Hepatocyte (in vitro differentiated cells): ENCODE results near the gene CHID1. TPM values are rescaled to one million over a fixed set of nuclear protein-coding genes. Genes with fewer than 3 reads are reported as not detected.

Experiments used
- DNase-seq: peaks from one replicate; pipeline ENCODE4 v3.0.0-alpha.2; 2016; ENCODE audit warnings: low spot score
- H2AFZ ChIP-seq: fragments of 200-600 bp; sonication (generic); 2 replicates; pipeline ENCODE4 v1.6.0; 2016; ENCODE audit warnings: antibody characterized with exemption, mild to moderate bottlenecking
- H3K27ac ChIP-seq: fragments of 200-600 bp; sonication (generic); 2 replicates; pipeline ENCODE4 v1.5.1; 2016; ENCODE audit warnings: mild to moderate bottlenecking
- H3K27me3 ChIP-seq: fragments of 200-600 bp; sonication (generic); 2 replicates; pipeline ENCODE4 v1.6.1; 2016
- H3K36me3 ChIP-seq: fragments of 200-600 bp; sonication (generic); replicated peaks from 2 replicates; pipeline ENCODE4 v1.5.1; 2016; ENCODE audit warnings: low read depth; ENCODE audit not compliant: insufficient read depth
- H3K4me1 ChIP-seq: fragments of 200-600 bp; sonication (generic); 2 replicates; pipeline ENCODE4 v1.5.1; 2016; ENCODE audit warnings: mild to moderate bottlenecking, moderate library complexity; ENCODE audit not compliant: insufficient read depth
- H3K4me2 ChIP-seq: fragments of 200-600 bp; sonication (generic); 2 replicates; pipeline ENCODE4 v1.6.0; 2016
- H3K4me3 ChIP-seq: fragments of 200-600 bp; sonication (generic); 2 replicates; pipeline ENCODE4 v1.5.1; 2016; ENCODE audit warnings: mild to moderate bottlenecking
- H3K79me2 ChIP-seq: fragments of 200-600 bp; sonication (generic); 2 replicates; pipeline ENCODE4 v1.6.0; 2017; ENCODE audit warnings: mild to moderate bottlenecking
- H3K9me2 ChIP-seq: fragments of 200-600 bp; sonication (generic); replicated peaks from 2 replicates; pipeline ENCODE4 v1.6.0; 2017; ENCODE audit warnings: mild to moderate bottlenecking; ENCODE audit not compliant: insufficient read depth
- H3K9me3 ChIP-seq: fragments of 200-600 bp; sonication (generic); 2 replicates; pipeline ENCODE4 v1.5.1; 2016; ENCODE audit warnings: low read depth, mild to moderate bottlenecking
- H4K20me1 ChIP-seq: fragments of 200-600 bp; sonication (generic); 2 replicates; pipeline ENCODE4 v1.6.0; 2016; ENCODE audit warnings: mild to moderate bottlenecking; ENCODE audit not compliant: insufficient read depth, poor library complexity, severe bottlenecking
- CTCF ChIP-seq: fragments of 200-600 bp; sonication (generic); IDR thresholded peaks from 2 replicates; pipeline ENCODE4 v1.5.1; 2016; ENCODE audit warnings: antibody characterized with exemption, mild to moderate bottlenecking; ENCODE audit not compliant: poor library complexity
- EZH2 ChIP-seq: fragments of 200-600 bp; sonication (generic); IDR thresholded peaks from 2 replicates; pipeline ENCODE4 v1.6.1; 2016; ENCODE audit warnings: antibody characterized with exemption, mild to moderate bottlenecking, borderline replicate concordance
- EZH2phosphoT487 ChIP-seq: fragments of 200-600 bp; sonication (generic); IDR thresholded peaks from one replicate; pipeline ENCODE4 v1.6.1; 2018; ENCODE audit warnings: antibody characterized with exemption, mild to moderate bottlenecking, low read depth, moderate library complexity; ENCODE audit not compliant: unreplicated experiment, severe bottlenecking
- WGBS: methylation state at CpG from one replicate; pipeline ENCODE4 v1.1.6; 2016; ENCODE audit warnings: low lambda C conversion rate; ENCODE audit errors: missing lambda C conversion rate; 5-methylcytosine and 5-hydroxymethylcytosine counted together
- polyA plus RNA-seq: library from polyadenylated mRNA; unstranded; fragments of >200 nt; fragmentation: Nextera tagmentation; extraction: Ambion mirVana; gene quantifications from 2 replicates; pipeline ENCODE4 v1.2.1, GENCODE V29; 2016
- total RNA-seq: library from RNA; depleted of rRNA; stranded (reverse); fragments of >200 nt; gene quantifications from 2 replicates; pipeline ENCODE4 v1.2.3, GENCODE V29; 2014

Gene CHID1
- total and polyA plus RNA-seq, 2 experiments from 2014 or later: 92.4 to 155 TPM

- Histone ChIP-seq H3K27me3 (no peaks in the 10 kb centered on the region), H2AFZ (no peak overlapping the region), H3K79me2 (no peaks in the 10 kb centered on the region), H3K4me1 (no peaks in the 10 kb centered on the region), H4K20me1 (no peaks in the 10 kb centered on the region), H3K9me3 (no peaks in the 10 kb centered on the region), H3K27ac (no peak overlapping the region), H3K4me3 (no peak overlapping the region), H3K4me2 (no peak overlapping the region), H3K36me3 (no peaks in the 10 kb centered on the region), H3K9me2 (no peaks in the 10 kb centered on the region)
- TF ChIP-seq EZH2 (no peak), CTCF (peak; percentile 28)
- 86% methylated on average over 10 of the region's 10 CpGs for WGBS
- DNase-seq: peak; percentile 48
Observed at GRCh38 chr11:898143-898511, 12.5 kb downstream of the CHID1 start.

GRCh38 chr11:897253-898142 is 13.1 kb downstream of the CHID1 start:
- TF ChIP-seq EZH2phosphoT487: no peak
- TF ChIP-seq EZH2: no peak
- TF ChIP-seq CTCF: no peak
- H2AFZ ChIP-seq: no peak overlapping the region
- DNase-seq: no peak

DNA sequence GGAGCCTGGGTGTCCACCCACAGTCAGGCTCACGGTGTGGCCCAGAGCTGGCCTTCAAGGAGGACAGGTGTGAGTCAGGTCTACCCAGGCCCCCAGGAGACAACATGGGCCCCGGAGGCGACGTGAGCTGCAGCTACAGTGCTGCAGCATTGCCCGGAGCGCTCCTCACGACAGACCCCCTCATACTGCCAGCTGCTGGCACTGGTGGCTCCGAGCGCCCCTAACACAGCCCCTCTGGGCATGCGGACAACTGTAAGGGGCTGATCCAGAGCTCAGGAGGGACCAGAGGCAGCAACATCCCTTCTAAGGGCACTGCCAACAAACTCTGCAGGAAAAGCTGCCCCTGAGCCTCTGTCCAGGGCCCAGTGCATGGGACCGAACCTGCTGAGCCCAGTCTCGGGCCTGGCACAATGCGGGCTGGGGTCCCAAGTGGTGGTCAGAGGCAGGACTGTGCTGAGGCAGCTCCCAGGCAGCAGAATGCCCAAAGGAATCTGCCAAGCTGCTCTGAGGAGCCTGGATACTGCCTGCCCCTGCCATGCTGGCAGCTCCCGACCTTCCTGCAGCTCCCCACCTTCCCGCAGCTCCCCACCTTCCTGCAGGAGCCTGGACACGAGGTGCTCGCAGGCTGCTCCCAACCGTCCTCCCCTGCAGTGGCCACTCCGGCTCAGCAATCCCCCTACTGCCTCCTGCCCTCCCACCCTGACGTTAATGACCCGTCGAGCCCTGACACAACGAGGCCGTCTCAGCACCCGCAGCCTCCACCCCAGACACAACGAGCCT is 15.1 kb downstream of the CHID1 start:
- WGBS: 91% methylated on average over 24 of the region's 26 CpGs
- H3K27ac ChIP-seq: no peak overlapping the region
- no peak for TF ChIP-seq CTCF
- no peak for TF ChIP-seq EZH2phosphoT487
- no peak for TF ChIP-seq EZH2
- peaks cover 6% of the 10 kb centered on the region for H3K4me1 ChIP-seq
- no peaks in the 10 kb centered on the region for H3K9me3 ChIP-seq
- no peak overlapping the region for H3K4me3 ChIP-seq
- no peaks in the 10 kb centered on the region for H3K36me3 ChIP-seq
- no peak for DNase-seq
- H3K27me3 ChIP-seq: no peaks in the 10 kb centered on the region
- no peak overlapping the region for H3K4me2 ChIP-seq
- no peaks in the 10 kb centered on the region for H3K9me2 ChIP-seq
- no peaks in the 10 kb centered on the region for H4K20me1 ChIP-seq
- no peak overlapping the region for H2AFZ ChIP-seq
- no peaks in the 10 kb centered on the region for H3K79me2 ChIP-seq

More at GRCh38 chr11:897253-898142, 13.1 kb downstream of the CHID1 start:
- H3K4me1 ChIP-seq: no peaks in the 10 kb centered on the region
- no peaks in the 10 kb centered on the region for H3K27me3 ChIP-seq
- WGBS: 87% methylated on average over 16 of the region's 17 CpGs
- H3K4me2 ChIP-seq: no peak overlapping the region
- H3K4me3 ChIP-seq: no peak overlapping the region
- no peaks in the 10 kb centered on the region for H4K20me1 ChIP-seq
- no peaks in the 10 kb centered on the region for H3K36me3 ChIP-seq
- no peaks in the 10 kb centered on the region for H3K9me2 ChIP-seq
- no peak overlapping the region for H3K27ac ChIP-seq
- H3K79me2 ChIP-seq: no peaks in the 10 kb centered on the region
- H3K9me3 ChIP-seq: no peaks in the 10 kb centered on the region
